Mesothelial cell of epicardium (in vitro differentiated cells): ENCODE results near the gene MAPK4. TPM values are rescaled to one million over a fixed set of nuclear protein-coding genes. Genes with fewer than 3 reads are reported as not detected.

Experiments used
- DNase-seq, 2 experiments: peaks; one replicate each; pipeline ENCODE4 v3.0.0; 2021; ENCODE audit warnings: low spot score in 2 of 2; ENCODE audit not compliant: unreplicated experiment in 2 of 2
- H3K27ac Mint-ChIP-seq: 2 replicates; pipeline ENCODE4 v1.8.0; 2021; ENCODE audit warnings: mixed read lengths
- H3K27me3 Mint-ChIP-seq: 2 replicates; pipeline ENCODE4 v1.8.0; 2021; ENCODE audit warnings: low read depth, mixed read lengths
- H3K36me3 Mint-ChIP-seq: 2 replicates; pipeline ENCODE4 v1.8.0; 2021; ENCODE audit warnings: mixed read lengths
- H3K4me1 Mint-ChIP-seq: 2 replicates; pipeline ENCODE4 v1.8.0; 2021; ENCODE audit warnings: mixed read lengths
- H3K4me3 Mint-ChIP-seq: 2 replicates; pipeline ENCODE4 v1.8.0; 2021; ENCODE audit warnings: mild to moderate bottlenecking, moderate library complexity, mixed read lengths
- H3K9me3 Mint-ChIP-seq: 2 replicates; pipeline ENCODE4 v1.8.0; 2021; ENCODE audit warnings: mixed read lengths
- total RNA-seq: library from RNA; stranded (reverse); gene quantifications from 3 replicates; pipeline ENCODE4 v1.2.1, GENCODE V29; 2021
- TF ChIP-seq, protein P1 (sequence below): fragments of 200-600 bp; sonication (generic); IDR thresholded peaks from one replicate; pipeline ENCODE4 v1.5.0; 2021; ENCODE audit warnings: antibody characterized with exemption; ENCODE audit not compliant: unreplicated experiment

The MAPK4 gene
- total RNA-seq, 1 donor from 2014 or later = 6.3 TPM

DNA sequence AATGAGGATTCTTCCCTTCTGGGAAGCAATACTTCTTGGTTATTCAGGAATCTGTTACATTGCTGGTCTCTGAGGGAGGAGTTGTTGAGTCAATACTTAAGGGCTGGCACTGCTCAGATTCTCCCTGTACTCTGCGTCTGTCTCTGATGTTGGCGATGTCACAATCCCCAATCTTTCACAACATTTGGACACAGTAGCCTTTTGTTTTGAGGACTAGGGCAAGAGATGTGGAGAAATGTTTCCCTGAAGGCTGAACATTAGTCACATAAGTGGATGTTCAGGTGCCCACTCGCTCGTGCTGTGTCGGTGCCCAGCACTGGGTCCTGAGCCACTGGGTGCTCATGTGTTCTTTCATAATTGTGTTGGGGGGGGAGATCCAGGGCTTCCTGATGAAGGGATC lies 55.0 kb downstream of the MAPK4 start:
- peaks cover 7% of the 10 kb centered on the region for H3K9me3 Mint-ChIP-seq
- no peaks in the 10 kb centered on the region for H3K27me3 Mint-ChIP-seq

DNA sequence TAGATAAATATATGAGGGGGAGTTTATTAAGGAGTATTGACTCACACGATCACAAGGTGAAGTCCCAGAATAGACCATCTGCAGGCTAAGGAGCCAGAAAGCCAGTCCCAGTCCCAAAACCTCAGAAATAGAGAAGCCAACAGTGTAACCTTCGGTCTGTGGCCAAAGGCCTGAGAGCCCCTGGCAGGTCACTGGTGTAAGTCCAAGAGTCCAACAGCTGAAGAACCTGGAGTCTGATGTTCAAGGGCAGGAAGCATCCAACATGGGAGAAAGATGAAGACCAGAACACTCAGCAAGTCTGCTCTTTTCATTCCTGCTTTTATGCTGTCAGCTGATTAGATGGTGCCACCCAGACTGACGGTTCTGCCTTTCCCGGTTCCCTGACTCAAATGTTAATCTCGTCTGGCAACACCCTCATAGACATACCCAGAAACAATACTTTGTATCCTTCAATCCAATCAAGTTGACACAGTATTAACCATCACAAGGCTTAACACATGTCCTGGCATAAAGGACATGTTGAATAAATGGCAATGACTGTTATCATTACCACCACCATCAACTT lies 56.7 kb downstream of the MAPK4 start:
- DNase-seq = no peak
- Mint-ChIP-seq H3K36me3 (no peaks in the 10 kb centered on the region), H3K27me3 (no peaks in the 10 kb centered on the region), H3K4me3 (no peak overlapping the region), H3K27ac (no peak overlapping the region), H3K9me3 (peaks cover 6% of the 10 kb centered on the region), H3K4me1 (peaks cover 4% of the 10 kb centered on the region)
- TF ChIP-seq, protein P1, sequence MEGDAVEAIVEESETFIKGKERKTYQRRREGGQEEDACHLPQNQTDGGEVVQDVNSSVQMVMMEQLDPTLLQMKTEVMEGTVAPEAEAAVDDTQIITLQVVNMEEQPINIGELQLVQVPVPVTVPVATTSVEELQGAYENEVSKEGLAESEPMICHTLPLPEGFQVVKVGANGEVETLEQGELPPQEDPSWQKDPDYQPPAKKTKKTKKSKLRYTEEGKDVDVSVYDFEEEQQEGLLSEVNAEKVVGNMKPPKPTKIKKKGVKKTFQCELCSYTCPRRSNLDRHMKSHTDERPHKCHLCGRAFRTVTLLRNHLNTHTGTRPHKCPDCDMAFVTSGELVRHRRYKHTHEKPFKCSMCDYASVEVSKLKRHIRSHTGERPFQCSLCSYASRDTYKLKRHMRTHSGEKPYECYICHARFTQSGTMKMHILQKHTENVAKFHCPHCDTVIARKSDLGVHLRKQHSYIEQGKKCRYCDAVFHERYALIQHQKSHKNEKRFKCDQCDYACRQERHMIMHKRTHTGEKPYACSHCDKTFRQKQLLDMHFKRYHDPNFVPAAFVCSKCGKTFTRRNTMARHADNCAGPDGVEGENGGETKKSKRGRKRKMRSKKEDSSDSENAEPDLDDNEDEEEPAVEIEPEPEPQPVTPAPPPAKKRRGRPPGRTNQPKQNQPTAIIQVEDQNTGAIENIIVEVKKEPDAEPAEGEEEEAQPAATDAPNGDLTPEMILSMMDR = no peak

More for the DNA sequence above, 55.0 kb downstream of the MAPK4 start:
- Mint-ChIP-seq H3K27ac (no peak overlapping the region), H3K36me3 (no peaks in the 10 kb centered on the region), H3K4me3 (no peak overlapping the region), H3K4me1 (peaks cover 7% of the 10 kb centered on the region)
- TF ChIP-seq, protein P1 = no peak
- DNase-seq = no peak

DNA sequence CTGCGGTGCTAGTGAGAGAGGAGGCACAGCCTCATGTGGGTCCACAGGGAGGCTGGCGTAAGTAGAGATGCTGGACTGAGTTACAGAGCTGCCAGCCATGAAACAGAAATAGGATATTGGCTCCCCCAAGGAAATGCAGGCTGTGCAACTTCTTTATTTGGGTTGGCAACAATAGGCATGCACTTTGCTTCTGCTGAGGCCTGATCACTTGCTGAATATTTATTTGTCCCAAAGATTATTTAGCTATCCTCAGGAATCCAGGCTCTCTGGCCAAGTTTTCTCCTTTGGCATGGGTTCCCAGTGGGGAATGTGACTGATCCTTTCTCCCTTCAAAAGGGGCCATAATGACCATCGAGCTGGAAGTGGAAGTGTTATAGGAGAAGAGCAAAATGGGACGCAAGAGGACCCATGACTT lies 60.0 kb downstream of the MAPK4 start:
- DNase-seq = no peak
- Mint-ChIP-seq H3K27ac (no peak overlapping the region), H3K4me1 (peaks cover 13% of the 10 kb centered on the region), H3K4me3 (no peak overlapping the region), H3K36me3 (no peaks in the 10 kb centered on the region), H3K9me3 (no peaks in the 10 kb centered on the region), H3K27me3 (no peaks in the 10 kb centered on the region)
- TF ChIP-seq, protein P1 = no peak

DNA sequence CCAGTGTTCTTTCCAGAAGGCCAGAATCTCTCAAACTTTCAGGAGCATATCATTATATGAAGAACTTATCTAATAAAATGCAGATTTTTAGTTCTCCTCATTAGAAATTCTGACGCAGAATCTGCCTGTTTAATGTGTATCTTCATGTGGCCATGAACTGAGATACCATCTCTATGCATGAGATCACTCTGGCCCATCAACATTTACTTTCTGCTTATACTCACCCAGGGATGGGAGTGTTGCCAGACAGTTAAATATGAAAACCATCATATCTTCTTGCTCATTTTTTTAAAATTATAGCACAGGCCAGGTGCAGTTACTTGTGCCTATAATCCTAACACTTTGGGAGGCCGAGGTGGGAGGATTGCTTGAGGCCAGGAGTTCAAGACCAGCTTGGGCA lies 60.4 kb downstream of the MAPK4 start:
- Mint-ChIP-seq H3K4me1 (peaks cover 13% of the 10 kb centered on the region), H3K4me3 (no peak overlapping the region), H3K27me3 (no peaks in the 10 kb centered on the region), H3K27ac (no peak overlapping the region), H3K36me3 (no peaks in the 10 kb centered on the region), H3K9me3 (no peaks in the 10 kb centered on the region)
- DNase-seq = no peak
- TF ChIP-seq, protein P1 = no peak

DNA sequence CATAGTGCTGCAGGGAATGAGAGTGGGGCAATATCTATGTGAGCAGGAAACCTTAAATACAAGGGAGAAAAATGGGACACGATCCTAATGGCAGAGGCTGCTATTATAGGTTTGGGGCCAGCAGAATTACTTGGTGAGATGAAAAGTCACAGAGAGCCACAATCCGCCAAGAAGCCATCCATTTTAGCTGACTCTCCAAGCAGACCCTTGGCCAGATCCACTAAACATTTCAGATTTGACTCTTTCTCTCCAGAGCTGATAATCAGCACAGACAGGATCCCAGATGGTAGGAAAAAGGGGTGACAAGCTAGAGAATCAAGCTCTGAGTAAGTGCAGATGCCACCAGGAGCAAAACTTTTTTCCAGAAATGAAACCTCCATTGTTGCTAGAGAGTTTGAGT lies 61.5 kb downstream of the MAPK4 start:
- Mint-ChIP-seq H3K36me3 (peaks cover 1% of the 10 kb centered on the region), H3K4me1 (peaks cover 13% of the 10 kb centered on the region)

More for the DNA sequence above, 61.5 kb downstream of the MAPK4 start:
- Mint-ChIP-seq H3K27me3 (no peaks in the 10 kb centered on the region), H3K9me3 (no peaks in the 10 kb centered on the region), H3K4me3 (no peak overlapping the region), H3K27ac (no peak overlapping the region)
- TF ChIP-seq, protein P1 = no peak
- no peak for DNase-seq
